ENCODE data around the gene GRID1. TPM values are rescaled to one million over a fixed set of nuclear protein-coding genes. Genes with fewer than 3 reads are reported as not detected.

Gene GRID1
- total RNA-seq, 1 experiment from 2014 or later: not detected

GRCh38 chr10:86260564-86260963 is 106.0 kb downstream of the GRID1 start:
- Histone ChIP-seq H3K36me3 (ENCODE audit: low read depth) (no peaks in the 10 kb centered on the region), H3K9me3 (ENCODE audit: insufficient read depth, low read depth) (no peaks in the 10 kb centered on the region), H3K9me2 (ENCODE audit: insufficient read depth) (no peaks in the 10 kb centered on the region), H3K4me1 (replicated peaks; ENCODE audit: insufficient read depth) (no peaks in the 10 kb centered on the region), H3K27ac (no peak overlapping the region), H3K79me2 (ENCODE audit: low read depth) (no peaks in the 10 kb centered on the region), H3K4me2 (no peak overlapping the region), H4K20me1 (ENCODE audit: insufficient read depth) (no peaks in the 10 kb centered on the region), H2AFZ (no peak overlapping the region), H3K27me3 (ENCODE audit: insufficient read depth, low read depth) (no peaks in the 10 kb centered on the region), H3K4me3 (no peak overlapping the region), H3F3A (ENCODE audit: insufficient read depth, low read depth) (no peaks in the 10 kb centered on the region)
- ChIA-PET CTCF (no interaction called here), POLR2A (ENCODE audit: unreplicated experiment) (no interaction called here)
- intact Hi-C loops (cut with micrococcal nuclease; ENCODE audit: unreplicated experiment): loop anchor here (5.0 kb wide), 1 partner anchor 102 kb away; no protein-coding TSS in a partner anchor
- no peak for TF ChIP-seq EZH2 (IDR thresholded peaks at IDR 0.05; ENCODE audit: low read depth)
- no peak for TF ChIP-seq CTCF (conservative IDR thresholded peaks at IDR 0.05)
- DNase-seq: no peak
- no TSS peak for BruUV-seq (replicated peaks)

GRCh38 chr10:86259901-86260562 is 106.6 kb downstream of the GRID1 start:
- Histone ChIP-seq H3K9me3 (ENCODE audit: insufficient read depth, low read depth) (no peaks in the 10 kb centered on the region), H3K9me2 (ENCODE audit: insufficient read depth) (no peaks in the 10 kb centered on the region), H4K20me1 (ENCODE audit: insufficient read depth) (no peaks in the 10 kb centered on the region), H3K4me1 (replicated peaks; ENCODE audit: insufficient read depth) (no peaks in the 10 kb centered on the region), H2AFZ (no peak overlapping the region), H3K4me3 (no peak overlapping the region), H3K79me2 (ENCODE audit: low read depth) (no peaks in the 10 kb centered on the region), H3K36me3 (ENCODE audit: low read depth) (no peaks in the 10 kb centered on the region), H3K27ac (no peak overlapping the region), H3K4me2 (no peak overlapping the region), H3K27me3 (ENCODE audit: insufficient read depth, low read depth) (no peaks in the 10 kb centered on the region), H3F3A (ENCODE audit: insufficient read depth, low read depth) (no peaks in the 10 kb centered on the region)
- BruUV-seq (replicated peaks): no TSS peak
- POLR2A ChIA-PET (ENCODE audit: unreplicated experiment): no interaction called here
- CTCF ChIA-PET: no interaction called here
- TF ChIP-seq EZH2 (IDR thresholded peaks at IDR 0.05; ENCODE audit: low read depth) (no peak), CTCF (conservative IDR thresholded peaks at IDR 0.05) (no peak)
- no peak for DNase-seq
- intact Hi-C loops (cut with micrococcal nuclease; ENCODE audit: unreplicated experiment): loop anchor here (5.0 to 10.0 kb wide), 2 partner anchors 85 to 102 kb away; no protein-coding TSS in a partner anchor

GRCh38 chr10:86258941-86259340 is 107.7 kb downstream of the GRID1 start:
- ChIA-PET POLR2A (ENCODE audit: unreplicated experiment) (no interaction called here), CTCF (no interaction called here)
- H3K79me2 ChIP-seq (ENCODE audit: low read depth): no peaks in the 10 kb centered on the region
- no peaks in the 10 kb centered on the region for H4K20me1 ChIP-seq (ENCODE audit: insufficient read depth)
- no peak overlapping the region for H2AFZ ChIP-seq
- no peaks in the 10 kb centered on the region for H3K9me2 ChIP-seq (ENCODE audit: insufficient read depth)
- no TSS peak for BruUV-seq (replicated peaks)
- H3K27ac ChIP-seq: no peak overlapping the region
- H3K4me3 ChIP-seq: no peak overlapping the region
- no peak overlapping the region for H3K4me2 ChIP-seq
- no peaks in the 10 kb centered on the region for H3F3A ChIP-seq (ENCODE audit: insufficient read depth, low read depth)
- no peaks in the 10 kb centered on the region for H3K27me3 ChIP-seq (ENCODE audit: insufficient read depth, low read depth)
- TF ChIP-seq EZH2 (IDR thresholded peaks at IDR 0.05; ENCODE audit: low read depth) (no peak), CTCF (conservative IDR thresholded peaks at IDR 0.05) (no peak)
- no peaks in the 10 kb centered on the region for H3K4me1 ChIP-seq (replicated peaks; ENCODE audit: insufficient read depth)
- no peaks in the 10 kb centered on the region for H3K36me3 ChIP-seq (ENCODE audit: low read depth)
- intact Hi-C loops (cut with micrococcal nuclease; ENCODE audit: unreplicated experiment): loop anchor here (10.0 kb wide), 1 partner anchor 86 kb away; no protein-coding TSS in a partner anchor
- no peak for DNase-seq
- no peaks in the 10 kb centered on the region for H3K9me3 ChIP-seq (ENCODE audit: insufficient read depth, low read depth)
